OCI-LY3 (cell line): Measurements from ENCODE around the gene POLR3B.

Source experiments
- EZH2phosphoT487 ChIP-seq: fragments of 200-600 bp; shearing (Covaris generic); IDR thresholded peaks from 2 replicates; pipeline ENCODE4 v1.6.1; 2018; ENCODE audit warnings: antibody characterized with exemption, mixed run types, low read depth
- TF ChIP-seq, protein P1 (sequence below): fragments of 200-600, 300-600 bp; sonication (generic); IDR thresholded peaks from 2 replicates; pipeline ENCODE4 v1.5.1; 2014; ENCODE audit warnings: antibody characterized with exemption, low read length, low read depth

DNA sequence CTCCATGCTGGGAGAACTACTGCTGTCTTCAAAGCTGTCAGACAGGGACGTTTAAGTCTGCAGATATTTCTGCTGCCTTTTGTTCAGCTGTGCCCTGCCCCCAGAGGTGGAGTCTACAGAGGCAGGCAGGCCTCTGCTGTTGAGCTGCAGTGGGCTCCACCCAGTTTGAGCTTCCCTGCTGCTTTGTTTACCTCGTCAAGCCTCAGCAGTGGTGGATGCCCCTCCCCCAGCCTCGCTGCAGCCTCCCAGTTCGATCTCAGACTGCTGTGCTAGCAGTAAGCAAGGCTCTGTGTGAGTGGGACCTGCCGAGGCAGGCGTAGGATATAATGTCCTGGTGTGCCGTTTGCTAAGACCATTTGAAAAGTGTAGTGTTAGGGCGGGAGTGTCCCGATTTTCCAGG is 193.9 kb downstream of the POLR3B start:
- TF ChIP-seq, protein P1, sequence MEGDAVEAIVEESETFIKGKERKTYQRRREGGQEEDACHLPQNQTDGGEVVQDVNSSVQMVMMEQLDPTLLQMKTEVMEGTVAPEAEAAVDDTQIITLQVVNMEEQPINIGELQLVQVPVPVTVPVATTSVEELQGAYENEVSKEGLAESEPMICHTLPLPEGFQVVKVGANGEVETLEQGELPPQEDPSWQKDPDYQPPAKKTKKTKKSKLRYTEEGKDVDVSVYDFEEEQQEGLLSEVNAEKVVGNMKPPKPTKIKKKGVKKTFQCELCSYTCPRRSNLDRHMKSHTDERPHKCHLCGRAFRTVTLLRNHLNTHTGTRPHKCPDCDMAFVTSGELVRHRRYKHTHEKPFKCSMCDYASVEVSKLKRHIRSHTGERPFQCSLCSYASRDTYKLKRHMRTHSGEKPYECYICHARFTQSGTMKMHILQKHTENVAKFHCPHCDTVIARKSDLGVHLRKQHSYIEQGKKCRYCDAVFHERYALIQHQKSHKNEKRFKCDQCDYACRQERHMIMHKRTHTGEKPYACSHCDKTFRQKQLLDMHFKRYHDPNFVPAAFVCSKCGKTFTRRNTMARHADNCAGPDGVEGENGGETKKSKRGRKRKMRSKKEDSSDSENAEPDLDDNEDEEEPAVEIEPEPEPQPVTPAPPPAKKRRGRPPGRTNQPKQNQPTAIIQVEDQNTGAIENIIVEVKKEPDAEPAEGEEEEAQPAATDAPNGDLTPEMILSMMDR, result no peak
- no peak for TF ChIP-seq EZH2phosphoT487
